T47D (cell line): Measurements from ENCODE around the gene PTPN4.

Source experiments
- DNase-seq, 2 experiments: peaks; one replicate each; pipeline versions ENCODE4 v3.0.0 to v3.0.0-alpha.2; 2011 to 2012; ENCODE audit warnings: low read depth in 1 of 2, low spot score in 1 of 2
- JUND ChIP-seq: IDR thresholded peaks from 2 replicates; pipeline ENCODE4 v1.6.1; 2012; ENCODE audit warnings: low read depth
- in situ Hi-C: cut with HindIII; loops from 2 replicates; pipeline ENCODE4 v1.10.0; 2016; ENCODE audit warnings: low sequenced_read_pairs, low pct_unique_long_range_greater_than_20kb

The PTPN4 gene

DNA sequence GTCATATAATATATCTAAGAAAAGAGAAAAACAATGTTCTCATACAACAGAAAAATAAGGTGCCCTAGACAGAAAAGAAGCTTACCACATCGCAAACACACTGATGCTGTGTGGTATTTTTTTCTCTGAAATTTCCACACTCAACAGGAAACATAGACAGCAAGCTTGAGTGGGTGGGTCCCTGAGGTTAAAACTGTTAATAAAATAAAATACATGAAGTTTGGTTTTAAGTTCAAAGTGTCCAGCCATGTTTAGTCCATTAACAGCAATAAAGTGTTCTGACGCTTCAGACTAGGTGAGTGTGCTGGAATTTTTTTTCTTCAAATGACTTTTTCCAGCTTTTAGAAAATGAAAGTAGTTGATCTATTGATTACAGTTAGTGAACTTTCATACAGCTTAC, 169.8 kb downstream of the PTPN4 start:
- TF ChIP-seq JUND, result no peak
- no peak for DNase-seq
- in situ Hi-C loops, result no loop called here

DNA sequence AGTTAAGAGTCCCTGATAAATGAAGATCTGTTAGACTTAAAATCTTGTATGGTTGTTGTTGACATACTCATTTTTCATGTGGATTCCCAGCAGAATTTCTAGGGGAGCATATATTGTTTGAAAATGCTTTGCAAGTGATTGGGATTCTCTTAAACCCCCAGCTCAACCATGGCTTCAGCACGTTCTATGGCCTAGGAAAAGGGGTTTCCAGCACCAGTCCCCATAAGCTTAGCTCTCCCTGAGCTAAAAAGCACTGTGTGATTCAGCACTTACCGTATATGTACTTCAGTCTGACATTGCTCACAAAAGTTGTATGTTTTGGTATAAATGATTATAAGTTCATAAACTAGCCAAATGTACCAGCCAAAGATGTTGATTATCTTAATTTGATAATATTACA, 173.1 kb downstream of the PTPN4 start:
- in situ Hi-C loops, result no loop called here
- no peak for DNase-seq

DNA sequence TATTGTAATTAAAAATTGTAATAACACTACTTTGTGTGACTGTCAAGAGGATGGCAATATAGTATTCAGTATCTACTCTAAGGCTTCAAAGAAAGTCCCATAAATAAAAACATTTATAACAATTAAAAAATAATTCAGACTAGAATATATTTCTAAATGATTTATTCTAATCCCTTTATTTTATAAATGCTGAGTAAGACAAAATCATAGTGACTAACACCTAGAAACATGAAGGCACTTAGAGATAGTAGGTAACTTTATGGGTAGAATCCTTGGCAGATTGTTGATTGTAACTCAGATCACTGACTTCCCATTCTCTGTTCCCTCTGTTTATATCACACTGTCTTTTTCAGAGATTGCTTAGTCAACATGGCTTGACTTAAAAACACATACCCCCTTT, 174.6 kb downstream of the PTPN4 start:
- in situ Hi-C loops, result no loop called here
- no peak for DNase-seq
- TF ChIP-seq JUND, result no peak

More for the DNA sequence above, 173.1 kb downstream of the PTPN4 start:
- TF ChIP-seq JUND, result no peak

DNA sequence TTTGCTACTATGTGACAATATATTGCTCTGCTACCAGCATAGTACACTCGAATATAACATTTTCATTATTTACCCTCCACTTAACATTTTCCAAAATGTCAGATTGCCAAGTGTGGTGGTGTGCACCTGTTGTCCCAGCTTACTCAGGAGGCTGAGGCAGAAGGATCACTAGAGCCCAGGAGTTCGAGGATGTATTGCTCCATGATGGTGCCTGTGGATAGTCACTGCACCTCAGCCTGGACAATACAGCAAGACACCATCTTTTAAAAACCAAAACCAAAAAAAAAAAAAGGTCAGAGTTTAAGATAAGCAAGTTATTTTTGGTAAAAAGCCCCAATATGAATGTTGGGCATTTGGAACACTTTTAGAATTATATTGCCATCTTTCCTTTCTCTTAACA, 178.0 kb downstream of the PTPN4 start:
- in situ Hi-C loops, result no loop called here
- TF ChIP-seq JUND, result no peak
- DNase-seq, result no peak

DNA sequence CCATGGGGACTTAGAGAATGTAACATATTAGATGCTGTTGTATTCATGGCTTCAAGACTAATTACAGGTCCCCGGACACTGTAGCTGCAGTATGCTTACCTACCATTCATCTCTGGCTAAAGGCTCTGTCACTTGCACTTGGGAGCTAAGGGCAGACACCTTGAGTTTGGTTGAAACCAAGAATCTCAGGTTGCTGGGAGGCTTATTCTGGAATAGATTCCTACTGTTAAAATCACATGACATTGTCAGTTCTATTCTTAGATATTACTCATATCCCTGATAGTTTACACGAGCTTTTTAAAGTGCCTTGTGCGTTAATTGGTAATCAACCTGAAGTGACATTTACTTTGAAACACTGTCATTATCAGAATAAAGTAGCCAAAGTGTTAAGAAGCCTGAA, 180.2 kb downstream of the PTPN4 start:
- TF ChIP-seq JUND, result no peak
- in situ Hi-C loops, result no loop called here
- DNase-seq, result no peak

DNA sequence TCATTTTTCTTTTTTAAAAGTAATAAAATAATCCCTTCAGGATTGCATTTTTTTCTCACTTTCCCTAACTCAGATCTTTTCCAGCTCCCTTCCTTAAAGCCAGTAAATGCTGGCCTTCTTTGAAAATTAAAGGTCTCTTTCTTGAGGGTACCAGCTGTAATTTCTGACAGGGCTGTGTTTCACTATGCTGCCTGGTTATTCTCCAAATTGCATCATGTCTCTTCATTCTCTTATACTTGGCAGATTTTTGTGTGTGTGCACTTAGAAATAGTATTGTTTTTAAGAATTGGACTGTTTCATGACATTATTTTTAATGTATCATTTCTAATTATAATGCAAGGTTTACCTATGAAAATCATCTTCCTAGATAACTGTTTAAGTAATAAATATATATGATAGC, 181.1 kb downstream of the PTPN4 start:
- no peak for DNase-seq
- no peak for TF ChIP-seq JUND
- in situ Hi-C loops, result no loop called here

DNA sequence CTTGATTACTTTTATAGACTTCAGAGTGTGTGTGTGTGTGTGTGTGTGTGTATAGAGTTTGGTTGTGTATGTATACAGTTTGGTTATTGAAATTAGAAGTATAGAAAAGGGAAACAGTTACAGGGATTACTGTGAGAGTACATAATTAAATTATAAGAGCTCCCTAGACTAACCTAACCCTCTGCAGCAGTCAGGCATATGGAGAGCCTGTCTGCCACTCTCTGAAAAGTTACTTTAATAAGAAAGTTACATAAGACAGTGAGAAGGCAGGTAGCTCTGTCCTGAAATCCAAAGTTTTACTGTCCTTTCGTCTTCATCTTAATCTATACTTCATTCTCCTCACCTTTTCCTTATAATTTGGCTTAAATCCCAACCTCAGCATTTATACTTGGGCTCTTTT, 181.7 kb downstream of the PTPN4 start:
- TF ChIP-seq JUND, result no peak
- in situ Hi-C loops, result no loop called here
- DNase-seq, result no peak

DNA sequence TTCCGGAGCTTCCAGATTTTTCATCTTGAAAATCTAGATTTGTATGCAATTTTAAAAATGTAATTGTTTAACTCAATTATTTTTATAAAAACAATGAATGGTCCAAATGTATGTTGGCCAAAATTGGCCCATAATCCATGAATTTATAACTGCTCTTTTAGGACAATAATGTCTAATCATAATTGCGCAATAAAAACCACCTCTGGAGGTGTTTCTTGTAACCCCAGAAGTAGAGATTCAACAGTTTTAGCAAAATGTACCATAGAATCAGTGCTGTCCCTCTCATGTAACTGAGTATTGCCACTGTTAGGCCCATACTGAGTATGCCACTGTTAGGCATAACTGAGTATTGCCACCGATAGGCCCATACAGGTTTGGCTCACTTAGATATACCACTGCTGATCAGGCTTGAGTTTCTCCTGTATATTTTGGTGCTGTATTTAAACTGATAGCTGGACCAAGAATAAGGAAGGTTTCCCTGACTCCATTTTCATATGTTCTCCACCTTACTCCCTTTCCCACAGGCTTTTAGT, 182.3 kb downstream of the PTPN4 start:
- in situ Hi-C loops, result no loop called here
- TF ChIP-seq JUND, result no peak
- DNase-seq, result no peak

DNA sequence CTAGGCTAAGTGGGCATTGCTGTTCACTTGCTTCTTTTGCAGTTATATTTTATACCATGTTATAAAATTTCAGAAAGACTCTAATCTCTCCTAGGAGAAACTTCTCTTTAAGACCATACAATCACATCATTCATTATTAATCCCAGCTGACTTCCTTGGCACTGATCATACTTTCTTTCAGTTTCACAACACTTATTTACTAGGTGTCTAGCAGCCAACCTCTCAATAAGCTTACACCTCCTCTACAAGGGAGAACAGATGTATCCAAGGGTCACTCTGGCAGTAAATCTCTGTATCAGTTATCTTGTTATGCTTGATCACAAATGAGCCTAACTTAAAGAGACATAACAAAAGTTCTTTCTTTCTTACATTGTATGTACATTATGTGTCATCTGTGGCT, 183.3 kb downstream of the PTPN4 start:
- no peak for DNase-seq
- TF ChIP-seq JUND, result no peak
- in situ Hi-C loops, result no loop called here

DNA sequence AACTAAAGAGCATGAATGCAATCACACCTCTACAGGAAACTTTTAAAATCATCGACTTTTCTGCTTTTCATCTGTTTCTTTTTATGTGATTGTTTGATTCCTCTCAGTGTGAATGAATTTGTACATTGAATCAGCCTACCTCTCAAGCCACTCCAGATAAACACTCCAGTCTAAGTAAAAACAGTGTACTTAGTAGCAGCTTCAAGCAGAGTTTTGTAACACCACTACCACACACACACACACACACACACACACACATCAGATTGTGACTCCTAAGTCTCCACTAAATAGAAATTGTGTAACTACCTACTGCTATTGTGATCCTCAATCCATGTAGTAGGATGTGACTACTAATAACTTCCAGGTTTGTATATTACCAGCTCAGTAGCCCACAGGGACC, 187.8 kb downstream of the PTPN4 start:
- TF ChIP-seq JUND, result no peak
- DNase-seq, result no peak
- in situ Hi-C loops, result no loop called here

DNA sequence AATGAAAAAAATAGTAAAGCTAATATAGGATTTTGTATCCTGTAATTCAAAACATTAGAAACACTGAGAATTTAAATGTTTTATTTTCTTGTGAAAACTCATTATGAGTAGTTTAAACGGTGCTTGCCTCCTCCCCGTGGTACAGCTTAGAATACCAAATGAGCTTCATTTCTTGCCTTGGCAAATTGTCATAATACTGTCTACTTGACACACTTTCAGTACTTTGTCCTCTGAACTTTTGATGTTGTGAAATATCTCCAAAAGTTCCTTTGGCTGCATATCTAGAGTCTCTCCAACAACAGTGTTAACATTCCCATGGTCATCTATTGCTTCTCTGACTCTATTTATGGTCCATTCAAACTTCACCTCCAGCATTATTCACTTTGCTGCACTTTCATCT, 191.2 kb downstream of the PTPN4 start:
- TF ChIP-seq JUND, result no peak
- DNase-seq, result no peak
- in situ Hi-C loops, result no loop called here

DNA sequence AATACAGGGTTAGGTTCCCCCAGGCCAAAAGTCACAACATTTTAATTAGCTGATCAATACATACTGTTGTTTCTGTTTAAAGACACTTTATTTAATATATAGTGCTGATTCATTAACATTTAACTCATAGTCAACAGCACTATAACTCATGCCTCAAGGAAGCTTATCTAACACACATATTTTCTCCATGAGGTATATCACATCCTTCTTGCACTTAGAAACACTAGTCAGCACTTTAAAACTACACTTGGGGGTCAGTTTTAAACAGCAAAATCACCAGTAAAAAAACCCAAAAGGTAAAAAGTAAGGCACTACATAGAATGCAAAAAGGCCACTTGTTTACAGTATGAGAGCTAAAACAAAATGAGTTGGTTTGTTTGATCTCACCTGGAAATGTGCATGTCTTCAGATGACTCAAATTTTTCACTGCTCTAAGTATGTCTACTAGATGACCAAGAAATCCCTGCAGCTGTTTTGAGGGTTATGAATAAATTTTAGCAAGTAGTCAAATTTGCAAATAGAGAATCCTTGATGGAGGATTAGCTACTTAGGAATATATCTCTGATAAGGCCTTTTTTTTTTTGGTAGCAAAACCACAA, 199.0 kb downstream of the PTPN4 start:
- TF ChIP-seq JUND, result no peak
- no peak for DNase-seq
- in situ Hi-C loops, result no loop called here

DNA sequence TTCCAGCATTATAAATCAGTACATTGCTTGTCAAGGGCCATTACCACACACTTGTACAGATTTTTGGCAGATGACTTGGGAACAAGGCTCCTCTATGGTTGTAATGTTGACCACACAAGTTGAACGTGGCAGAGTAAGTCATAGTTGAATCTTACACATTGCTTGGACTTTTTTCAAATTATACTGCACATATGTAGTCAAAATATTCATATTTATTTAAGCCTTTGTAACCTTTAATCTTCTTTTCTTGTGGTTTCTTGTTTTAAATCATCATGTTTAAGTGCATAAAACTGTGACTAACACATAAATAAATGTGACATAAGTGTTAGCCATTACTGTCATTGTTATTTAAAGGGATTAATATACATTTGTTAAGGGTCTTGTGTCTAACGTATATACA, 201.1 kb downstream of the PTPN4 start:
- no peak for TF ChIP-seq JUND
- no peak for DNase-seq
- in situ Hi-C loops, result no loop called here

DNA sequence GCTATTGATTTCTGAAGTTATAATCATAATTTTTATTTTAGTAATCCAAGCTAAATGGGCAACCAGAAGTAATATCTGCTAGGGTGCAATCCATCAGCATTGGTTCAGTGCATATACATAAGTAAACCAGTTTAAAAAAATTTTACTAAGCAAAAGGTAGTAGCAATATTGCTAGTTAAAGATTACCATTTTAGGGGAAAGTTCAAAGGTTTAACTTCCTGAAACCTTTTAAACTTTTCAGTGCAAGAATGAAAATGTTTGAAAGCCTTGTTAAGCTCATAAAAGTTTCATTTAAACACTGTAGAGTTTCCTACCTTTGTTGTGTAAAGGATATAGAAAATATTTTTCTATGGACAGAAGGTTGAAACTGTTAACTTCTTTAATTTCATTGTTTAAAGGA, 222.2 kb downstream of the PTPN4 start:
- TF ChIP-seq JUND, result no peak
- no peak for DNase-seq
- in situ Hi-C loops, result no loop called here

DNA sequence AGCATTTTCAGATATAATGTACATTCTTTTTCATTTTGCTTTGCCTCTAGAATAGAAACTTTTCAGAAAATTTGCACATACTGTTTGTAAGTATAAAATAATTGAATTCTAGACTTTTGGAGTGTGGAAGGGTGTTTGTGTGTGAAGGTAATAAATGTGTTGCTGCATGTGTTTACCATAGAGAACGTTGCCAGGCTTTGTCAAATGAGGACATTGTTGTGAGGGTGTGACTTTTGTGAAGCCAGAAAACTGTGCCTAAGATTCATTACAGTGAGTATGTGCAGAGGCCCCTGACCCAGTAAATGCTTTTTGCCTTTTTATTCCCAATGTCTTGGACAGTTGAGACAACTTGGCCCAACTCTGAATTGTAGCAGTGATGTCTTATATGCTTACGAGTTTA, 222.8 kb downstream of the PTPN4 start:
- TF ChIP-seq JUND, result no peak
- in situ Hi-C loops, result no loop called here
- DNase-seq, result no peak
